Activated CD8-positive, alpha-beta T cell treated with anti-CD3 and anti-CD28 coated beads for 36 hours (primary cell): ENCODE data around the gene ZMIZ1. TPM values are rescaled to one million over a fixed set of nuclear protein-coding genes. Genes with fewer than 3 reads are reported as not detected.
A peak's percentile ranks its signal among the peaks of the same experiment; 100 is the strongest.

ENCODE experiments used
- ATAC-seq: fragments of 200-7000 bp; cut with Tn5 transposase; one replicate; pipeline ENCODE4 v1.10.0; 2021; ENCODE audit warnings: mild to moderate bottlenecking, moderate library complexity
- CTCF ChIA-PET: fragments of 350-600 bp; sonication (Branson Sonifier 250); formaldehyde crosslinking; loops from one replicate; lab custom pipeline; 2021; ENCODE audit warnings: antibody characterized with exemption; lab: Charles Lee
- POLR2A ChIA-PET: fragments of 350-600 bp; sonication (Branson Sonifier 250); formaldehyde crosslinking; loops from one replicate; lab custom pipeline; 2021; ENCODE audit warnings: antibody characterized with exemption; lab: Charles Lee
- DNase-seq: peaks from one replicate; pipeline ENCODE4 v3.0.0-alpha.2; 2020
- H3K27ac Mint-ChIP-seq: one replicate; pipeline ENCODE4 v1.8.0; 2021; ENCODE audit warnings: mild to moderate bottlenecking, mixed read lengths
- H3K27me3 Mint-ChIP-seq: one replicate; pipeline ENCODE4 v1.8.0; 2021; ENCODE audit warnings: mixed read lengths
- H3K36me3 Mint-ChIP-seq: one replicate; pipeline ENCODE4 v1.8.0; 2021; ENCODE audit warnings: low read depth, mixed read lengths
- H3K4me1 Mint-ChIP-seq: one replicate; pipeline ENCODE4 v1.8.0; 2021; ENCODE audit warnings: low read depth, mixed read lengths
- H3K4me3 Mint-ChIP-seq: one replicate; pipeline ENCODE4 v1.8.0; 2021; ENCODE audit warnings: mild to moderate bottlenecking, moderate library complexity, mixed read lengths
- H3K9me3 Mint-ChIP-seq: one replicate; pipeline ENCODE4 v1.8.0; 2021; ENCODE audit warnings: mixed read lengths
- intact Hi-C: fragments of 100-400 bp; cut with micrococcal nuclease; formaldehyde crosslinking; loops from one replicate; pipeline ENCODE4 v1.10.0; 2022
- total RNA-seq, 2 experiments: library from RNA; stranded (reverse); gene quantifications; one replicate each; pipeline ENCODE4 v1.2.3, GENCODE V29; 2021
- TF ChIP-seq, protein P1 (sequence below): fragments of 200-600 bp; IDR thresholded peaks from one replicate; pipeline ENCODE4 v1.8.0; 2022; ENCODE audit warnings: antibody characterized with exemption, mild to moderate bottlenecking

Gene ZMIZ1
- total RNA-seq, 2 experiments from 2014 or later = 46.5 to 52.2 TPM

DNA sequence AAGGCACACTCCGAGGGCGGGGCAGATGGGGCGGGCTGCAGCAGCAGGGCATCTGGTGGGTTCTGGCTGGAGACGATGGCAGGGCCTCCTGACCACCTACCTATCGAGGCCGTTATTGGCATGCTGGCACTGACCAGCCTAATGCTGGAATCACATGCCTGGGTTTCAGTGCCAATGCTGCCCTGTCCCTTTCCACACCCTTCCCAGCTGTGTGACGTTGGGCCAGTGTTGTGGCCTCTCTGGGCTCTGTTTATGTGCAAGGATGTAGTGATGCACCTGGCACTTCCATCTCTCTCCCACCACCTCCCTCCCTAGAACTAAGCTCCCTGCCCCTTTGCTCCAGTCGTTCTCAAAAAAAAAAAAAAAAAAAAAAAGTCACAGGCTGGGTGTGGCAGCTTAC lies 132.9 kb downstream of the ZMIZ1 start:
- no peak for DNase-seq
- intact Hi-C loops = loop anchor here (5.0 kb wide), 1 partner anchor 129 kb away; no protein-coding TSS in a partner anchor

DNA sequence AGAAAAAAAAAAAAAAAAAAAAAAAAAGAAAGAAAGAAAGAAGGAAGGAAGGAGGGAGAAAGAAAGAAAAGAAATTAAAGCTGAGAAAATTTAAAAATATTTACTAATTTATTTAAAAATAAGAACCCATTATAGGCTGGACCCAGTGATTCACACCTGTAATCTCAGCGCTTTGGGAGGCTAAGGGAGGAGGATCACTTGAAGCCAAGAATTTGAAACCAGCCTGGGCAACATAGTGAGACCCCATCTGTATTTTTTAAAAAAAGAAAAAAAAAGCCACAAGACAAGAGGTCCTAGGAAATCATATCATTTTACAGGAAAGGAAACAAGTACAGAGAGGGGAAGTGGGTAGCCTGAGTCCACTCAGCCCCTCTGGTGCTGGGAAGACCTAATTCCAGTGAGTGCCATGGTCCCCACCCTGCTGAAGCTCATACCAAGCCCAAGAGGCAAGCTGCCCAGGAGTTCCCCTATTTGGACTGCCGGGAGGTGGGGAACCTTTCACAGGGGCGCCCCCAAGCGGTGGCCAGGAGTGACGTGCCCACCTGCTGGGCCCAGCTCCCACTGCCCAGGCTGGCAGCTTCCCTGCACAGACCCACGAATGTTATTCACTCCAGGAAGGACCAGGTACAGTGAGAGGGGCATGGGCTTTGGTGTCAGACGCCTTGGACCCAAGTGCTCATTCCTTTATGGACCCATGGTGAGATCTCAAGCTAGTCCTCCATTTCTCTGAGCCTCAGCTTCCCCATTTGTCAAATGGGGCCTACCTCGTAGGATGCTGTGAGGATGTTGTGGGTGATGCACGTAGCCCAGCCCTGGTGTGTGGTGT lies 133.6 kb downstream of the ZMIZ1 start:
- ChIA-PET POLR2A (no interaction called here), CTCF (interaction anchor here (0.8 to 2.4 kb wide), 10 partner anchors 7 to 417 kb away, joined by 3 to 11 read pairs (median 3); no protein-coding TSS in a partner anchor)
- no peaks in the 10 kb centered on the region for H3K36me3 Mint-ChIP-seq
- peak; percentile 70 for ATAC-seq
- no peaks in the 10 kb centered on the region for H3K27me3 Mint-ChIP-seq
- peak; percentile 63 for DNase-seq
- intact Hi-C loops = loop anchor here (5.0 kb wide), 1 partner anchor 130 kb away; no protein-coding TSS in a partner anchor
- no peaks in the 10 kb centered on the region for H3K4me1 Mint-ChIP-seq
- H3K27ac Mint-ChIP-seq = no peak overlapping the region
- TF ChIP-seq, protein P1, sequence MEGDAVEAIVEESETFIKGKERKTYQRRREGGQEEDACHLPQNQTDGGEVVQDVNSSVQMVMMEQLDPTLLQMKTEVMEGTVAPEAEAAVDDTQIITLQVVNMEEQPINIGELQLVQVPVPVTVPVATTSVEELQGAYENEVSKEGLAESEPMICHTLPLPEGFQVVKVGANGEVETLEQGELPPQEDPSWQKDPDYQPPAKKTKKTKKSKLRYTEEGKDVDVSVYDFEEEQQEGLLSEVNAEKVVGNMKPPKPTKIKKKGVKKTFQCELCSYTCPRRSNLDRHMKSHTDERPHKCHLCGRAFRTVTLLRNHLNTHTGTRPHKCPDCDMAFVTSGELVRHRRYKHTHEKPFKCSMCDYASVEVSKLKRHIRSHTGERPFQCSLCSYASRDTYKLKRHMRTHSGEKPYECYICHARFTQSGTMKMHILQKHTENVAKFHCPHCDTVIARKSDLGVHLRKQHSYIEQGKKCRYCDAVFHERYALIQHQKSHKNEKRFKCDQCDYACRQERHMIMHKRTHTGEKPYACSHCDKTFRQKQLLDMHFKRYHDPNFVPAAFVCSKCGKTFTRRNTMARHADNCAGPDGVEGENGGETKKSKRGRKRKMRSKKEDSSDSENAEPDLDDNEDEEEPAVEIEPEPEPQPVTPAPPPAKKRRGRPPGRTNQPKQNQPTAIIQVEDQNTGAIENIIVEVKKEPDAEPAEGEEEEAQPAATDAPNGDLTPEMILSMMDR = peak; percentile 51
- no peaks in the 10 kb centered on the region for H3K9me3 Mint-ChIP-seq
- no peak overlapping the region for H3K4me3 Mint-ChIP-seq

More for the DNA sequence above, 132.9 kb downstream of the ZMIZ1 start:
- ChIA-PET CTCF (interaction anchor here (1.5 to 1.6 kb wide), 2 partner anchors 12 to 13 kb away, joined by 3 to 4 read pairs; no protein-coding TSS in a partner anchor), POLR2A (no interaction called here)
- H3K4me3 Mint-ChIP-seq = no peak overlapping the region
- no peak for ATAC-seq
- no peaks in the 10 kb centered on the region for H3K4me1 Mint-ChIP-seq
- TF ChIP-seq, protein P1 = no peak
- H3K27me3 Mint-ChIP-seq = no peaks in the 10 kb centered on the region
- H3K9me3 Mint-ChIP-seq = no peaks in the 10 kb centered on the region
- no peaks in the 10 kb centered on the region for H3K36me3 Mint-ChIP-seq
- H3K27ac Mint-ChIP-seq = no peak overlapping the region

DNA sequence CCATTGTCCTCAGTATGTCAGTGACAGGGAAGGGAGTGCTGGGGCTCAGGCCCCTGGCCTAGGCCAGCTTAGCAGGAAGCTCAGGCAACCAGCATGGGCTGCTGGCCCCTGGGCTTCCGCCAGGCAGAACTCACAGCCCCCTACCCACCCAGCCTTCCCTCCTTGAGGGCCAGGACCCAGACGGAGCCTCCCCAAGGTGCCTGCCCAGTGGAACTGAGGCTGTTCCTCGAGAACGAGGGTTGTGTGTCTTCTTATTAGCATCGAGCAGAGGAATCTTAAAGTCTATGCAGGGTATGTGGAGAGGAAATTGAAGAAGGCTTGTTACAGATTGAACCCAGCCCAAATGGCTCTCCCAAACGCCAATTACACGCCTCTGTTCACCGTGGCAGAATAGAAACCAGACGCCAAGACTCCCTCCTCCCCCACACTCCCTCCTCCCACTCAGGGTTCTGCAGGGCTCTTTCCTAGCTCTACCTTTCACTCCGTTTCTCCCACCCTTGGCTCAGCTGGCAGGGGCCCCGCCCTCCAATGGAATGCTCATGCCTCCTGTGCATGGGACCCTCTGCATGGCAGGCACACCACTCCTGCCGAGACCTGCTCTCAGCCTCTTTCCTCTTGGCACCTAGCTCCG lies 134.4 kb downstream of the ZMIZ1 start:
- H3K4me3 Mint-ChIP-seq = no peak overlapping the region
- TF ChIP-seq, protein P1 = no peak
- no peaks in the 10 kb centered on the region for H3K4me1 Mint-ChIP-seq
- POLR2A ChIA-PET = no interaction called here
- H3K9me3 Mint-ChIP-seq = no peaks in the 10 kb centered on the region
- no peaks in the 10 kb centered on the region for H3K27me3 Mint-ChIP-seq
- DNase-seq (no peak), ATAC-seq (no peak)
- CTCF ChIA-PET = interaction anchor here (0.8 to 2.4 kb wide), 11 partner anchors 8 to 417 kb away, joined by 3 to 11 read pairs (median 3); no protein-coding TSS in a partner anchor
- no peaks in the 10 kb centered on the region for H3K36me3 Mint-ChIP-seq
- H3K27ac Mint-ChIP-seq = no peak overlapping the region
- intact Hi-C loops = loop anchor here (5.0 kb wide), 1 partner anchor 131 kb away; no protein-coding TSS in a partner anchor

DNA sequence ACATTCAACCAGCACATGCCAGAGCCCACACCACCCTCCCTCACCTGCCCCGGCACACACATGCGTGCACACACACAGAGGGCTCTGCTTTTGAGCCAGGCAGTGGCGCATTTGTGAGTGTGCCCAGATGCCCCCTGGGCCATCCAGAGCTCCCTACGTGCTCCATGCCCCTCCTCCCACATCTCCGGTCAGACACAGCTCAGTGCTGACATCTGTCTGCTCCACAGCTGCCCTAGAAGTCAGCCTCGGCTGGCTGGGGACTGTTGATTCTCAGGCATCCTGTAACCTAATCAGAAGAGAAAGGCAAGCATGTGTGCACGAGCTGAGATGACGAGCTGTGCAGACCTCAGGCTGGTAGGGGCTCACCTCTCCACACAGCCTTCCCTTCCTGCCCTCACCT lies 135.1 kb downstream of the ZMIZ1 start:
- Mint-ChIP-seq H3K36me3 (no peaks in the 10 kb centered on the region), H3K27me3 (no peaks in the 10 kb centered on the region), H3K4me1 (no peaks in the 10 kb centered on the region), H3K9me3 (no peaks in the 10 kb centered on the region), H3K4me3 (no peak overlapping the region), H3K27ac (no peak overlapping the region)
- ATAC-seq = no peak
- TF ChIP-seq, protein P1 = no peak
- intact Hi-C loops = loop anchor here (5.0 kb wide), 1 partner anchor 132 kb away; no protein-coding TSS in a partner anchor
- POLR2A ChIA-PET = no interaction called here
- no peak for DNase-seq
- CTCF ChIA-PET = interaction anchor here (1.2 to 2.4 kb wide), 4 partner anchors 9 to 249 kb away, joined by 3 to 11 read pairs (median 4); no protein-coding TSS in a partner anchor
